Measurements from ENCODE around the gene SLC34A1. TPM values are rescaled to one million over a fixed set of nuclear protein-coding genes. Genes with fewer than 3 reads are reported as not detected.

Gene SLC34A1
- total and polyA plus RNA-seq, 2 of the 13 experiments (the other 11 are each of a cell fraction or from before 2014, with no cell fraction given): 0.03 to 0.20 TPM

DNA sequence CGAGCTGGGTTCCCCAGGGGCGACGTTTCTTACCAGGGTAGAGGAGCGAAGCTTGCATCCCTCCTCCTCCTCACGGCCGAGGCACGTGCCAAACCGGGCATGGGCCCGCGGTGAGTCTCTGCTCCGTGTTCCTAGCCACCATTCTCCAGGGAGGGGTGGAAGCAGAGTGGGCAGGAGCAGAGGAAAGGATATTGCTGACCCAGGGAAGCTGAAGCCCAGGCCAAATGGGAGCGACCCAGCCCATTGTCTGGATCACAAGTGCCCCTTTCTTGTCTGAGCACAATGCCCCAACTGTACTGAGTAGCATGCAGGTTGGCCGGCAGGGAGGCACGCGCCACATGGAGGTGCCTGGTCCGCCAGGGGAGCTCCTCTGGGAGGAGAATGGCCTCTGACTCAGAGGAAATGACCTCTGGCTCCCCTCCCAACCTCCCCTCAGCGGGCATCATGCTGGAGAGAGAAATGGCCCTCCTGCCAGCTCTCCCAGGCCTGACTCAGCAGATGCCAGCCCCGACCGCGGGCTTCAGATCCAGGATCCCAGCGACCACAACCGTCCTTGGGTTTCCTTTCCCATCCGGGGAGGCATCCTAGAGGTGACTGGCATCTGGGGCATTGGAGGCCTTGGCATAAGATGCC lies 63.5 kb downstream of the SLC34A1 start (continued):
- TF ChIP-seq, protein P1, sequence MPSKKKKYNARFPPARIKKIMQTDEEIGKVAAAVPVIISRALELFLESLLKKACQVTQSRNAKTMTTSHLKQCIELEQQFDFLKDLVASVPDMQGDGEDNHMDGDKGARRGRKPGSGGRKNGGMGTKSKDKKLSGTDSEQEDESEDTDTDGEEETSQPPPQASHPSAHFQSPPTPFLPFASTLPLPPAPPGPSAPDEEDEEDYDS (CRISPR knock-in tag; IDR thresholded peaks at IDR 0.05): peak; percentile 73
- TF ChIP-seq ZFP36L1 (CRISPR knock-in tag; IDR thresholded peaks at IDR 0.05) (no peak), IRF2 (CRISPR knock-in tag; IDR thresholded peaks at IDR 0.05) (peak; percentile 50; the same call in 1 of the 2 replicates), MIXL1 (CRISPR knock-in tag; IDR thresholded peaks at IDR 0.05) (no peak), ZNF10 (CRISPR knock-in tag; IDR thresholded peaks at IDR 0.05; ENCODE audit: borderline replicate concordance, low read depth) (no peak), NCOA2 (CRISPR knock-in tag; IDR thresholded peaks at IDR 0.05) (0 out of 2 replicates have a peak, but pooled peaks have one; percentile 24), ZNF780A (CRISPR knock-in tag; IDR thresholded peaks at IDR 0.05) (no peak), DNMT1 (CRISPR knock-in tag; IDR thresholded peaks at IDR 0.05) (no peak), ISX (CRISPR knock-in tag; conservative IDR thresholded peaks at IDR 0.05) (no peak), ZNF3 (CRISPR knock-in tag; IDR thresholded peaks at IDR 0.05) (no peak), ZNF235 (CRISPR knock-in tag; IDR thresholded peaks at IDR 0.05; ENCODE audit: borderline replicate concordance) (no peak), ZNF572 (CRISPR knock-in tag; IDR thresholded peaks at IDR 0.05) (no peak), ZFAT (CRISPR knock-in tag; conservative IDR thresholded peaks at IDR 0.05) (no peak), CREM (IDR thresholded peaks at IDR 0.05) (peak; percentile 43; the same call in 1 of the 2 replicates), CREM (CRISPR knock-in tag; IDR thresholded peaks at IDR 0.05) (no peak), ZNF468 (CRISPR knock-in tag; IDR thresholded peaks at IDR 0.05) (0 out of 2 replicates have a peak, but pooled peaks have one; percentile 67)
- TF ChIP-seq, protein P2, sequence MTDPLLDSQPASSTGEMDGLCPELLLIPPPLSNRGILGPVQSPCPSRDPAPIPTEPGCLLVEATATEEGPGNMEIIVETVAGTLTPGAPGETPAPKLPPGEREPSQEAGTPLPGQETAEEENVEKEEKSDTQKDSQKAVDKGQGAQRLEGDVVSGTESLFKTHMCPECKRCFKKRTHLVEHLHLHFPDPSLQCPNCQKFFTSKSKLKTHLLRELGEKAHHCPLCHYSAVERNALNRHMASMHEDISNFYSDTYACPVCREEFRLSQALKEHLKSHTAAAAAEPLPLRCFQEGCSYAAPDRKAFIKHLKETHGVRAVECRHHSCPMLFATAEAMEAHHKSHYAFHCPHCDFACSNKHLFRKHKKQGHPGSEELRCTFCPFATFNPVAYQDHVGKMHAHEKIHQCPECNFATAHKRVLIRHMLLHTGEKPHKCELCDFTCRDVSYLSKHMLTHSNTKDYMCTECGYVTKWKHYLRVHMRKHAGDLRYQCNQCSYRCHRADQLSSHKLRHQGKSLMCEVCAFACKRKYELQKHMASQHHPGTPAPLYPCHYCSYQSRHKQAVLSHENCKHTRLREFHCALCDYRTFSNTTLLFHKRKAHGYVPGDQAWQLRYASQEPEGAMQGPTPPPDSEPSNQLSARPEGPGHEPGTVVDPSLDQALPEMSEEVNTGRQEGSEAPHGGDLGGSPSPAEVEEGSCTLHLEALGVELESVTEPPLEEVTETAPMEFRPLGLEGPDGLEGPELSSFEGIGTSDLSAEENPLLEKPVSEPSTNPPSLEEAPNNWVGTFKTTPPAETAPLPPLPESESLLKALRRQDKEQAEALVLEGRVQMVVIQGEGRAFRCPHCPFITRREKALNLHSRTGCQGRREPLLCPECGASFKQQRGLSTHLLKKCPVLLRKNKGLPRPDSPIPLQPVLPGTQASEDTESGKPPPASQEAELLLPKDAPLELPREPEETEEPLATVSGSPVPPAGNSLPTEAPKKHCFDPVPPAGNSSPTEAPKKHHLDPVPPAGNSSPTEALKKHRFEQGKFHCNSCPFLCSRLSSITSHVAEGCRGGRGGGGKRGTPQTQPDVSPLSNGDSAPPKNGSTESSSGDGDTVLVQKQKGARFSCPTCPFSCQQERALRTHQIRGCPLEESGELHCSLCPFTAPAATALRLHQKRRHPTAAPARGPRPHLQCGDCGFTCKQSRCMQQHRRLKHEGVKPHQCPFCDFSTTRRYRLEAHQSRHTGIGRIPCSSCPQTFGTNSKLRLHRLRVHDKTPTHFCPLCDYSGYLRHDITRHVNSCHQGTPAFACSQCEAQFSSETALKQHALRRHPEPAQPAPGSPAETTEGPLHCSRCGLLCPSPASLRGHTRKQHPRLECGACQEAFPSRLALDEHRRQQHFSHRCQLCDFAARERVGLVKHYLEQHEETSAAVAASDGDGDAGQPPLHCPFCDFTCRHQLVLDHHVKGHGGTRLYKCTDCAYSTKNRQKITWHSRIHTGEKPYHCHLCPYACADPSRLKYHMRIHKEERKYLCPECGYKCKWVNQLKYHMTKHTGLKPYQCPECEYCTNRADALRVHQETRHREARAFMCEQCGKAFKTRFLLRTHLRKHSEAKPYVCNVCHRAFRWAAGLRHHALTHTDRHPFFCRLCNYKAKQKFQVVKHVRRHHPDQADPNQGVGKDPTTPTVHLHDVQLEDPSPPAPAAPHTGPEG (CRISPR knock-in tag; IDR thresholded peaks at IDR 0.05): no peak
- TF ChIP-seq, protein P3, sequence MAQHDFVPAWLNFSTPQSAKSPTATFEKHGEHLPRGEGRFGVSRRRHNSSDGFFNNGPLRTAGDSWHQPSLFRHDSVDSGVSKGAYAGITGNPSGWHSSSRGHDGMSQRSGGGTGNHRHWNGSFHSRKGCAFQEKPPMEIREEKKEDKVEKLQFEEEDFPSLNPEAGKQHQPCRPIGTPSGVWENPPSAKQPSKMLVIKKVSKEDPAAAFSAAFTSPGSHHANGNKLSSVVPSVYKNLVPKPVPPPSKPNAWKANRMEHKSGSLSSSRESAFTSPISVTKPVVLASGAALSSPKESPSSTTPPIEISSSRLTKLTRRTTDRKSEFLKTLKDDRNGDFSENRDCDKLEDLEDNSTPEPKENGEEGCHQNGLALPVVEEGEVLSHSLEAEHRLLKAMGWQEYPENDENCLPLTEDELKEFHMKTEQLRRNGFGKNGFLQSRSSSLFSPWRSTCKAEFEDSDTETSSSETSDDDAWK (CRISPR knock-in tag; IDR thresholded peaks at IDR 0.05): no peak
- TF ChIP-seq, protein P4, sequence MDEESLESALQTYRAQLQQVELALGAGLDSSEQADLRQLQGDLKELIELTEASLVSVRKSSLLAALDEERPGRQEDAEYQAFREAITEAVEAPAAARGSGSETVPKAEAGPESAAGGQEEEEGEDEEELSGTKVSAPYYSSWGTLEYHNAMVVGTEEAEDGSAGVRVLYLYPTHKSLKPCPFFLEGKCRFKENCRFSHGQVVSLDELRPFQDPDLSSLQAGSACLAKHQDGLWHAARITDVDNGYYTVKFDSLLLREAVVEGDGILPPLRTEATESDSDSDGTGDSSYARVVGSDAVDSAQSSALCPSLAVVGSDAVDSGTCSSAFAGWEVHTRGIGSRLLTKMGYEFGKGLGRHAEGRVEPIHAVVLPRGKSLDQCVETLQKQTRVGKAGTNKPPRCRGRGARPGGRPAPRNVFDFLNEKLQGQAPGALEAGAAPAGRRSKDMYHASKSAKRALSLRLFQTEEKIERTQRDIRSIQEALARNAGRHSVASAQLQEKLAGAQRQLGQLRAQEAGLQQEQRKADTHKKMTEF (CRISPR knock-in tag; IDR thresholded peaks at IDR 0.05): peak; percentile 74
- TF ChIP-seq, protein P5, sequence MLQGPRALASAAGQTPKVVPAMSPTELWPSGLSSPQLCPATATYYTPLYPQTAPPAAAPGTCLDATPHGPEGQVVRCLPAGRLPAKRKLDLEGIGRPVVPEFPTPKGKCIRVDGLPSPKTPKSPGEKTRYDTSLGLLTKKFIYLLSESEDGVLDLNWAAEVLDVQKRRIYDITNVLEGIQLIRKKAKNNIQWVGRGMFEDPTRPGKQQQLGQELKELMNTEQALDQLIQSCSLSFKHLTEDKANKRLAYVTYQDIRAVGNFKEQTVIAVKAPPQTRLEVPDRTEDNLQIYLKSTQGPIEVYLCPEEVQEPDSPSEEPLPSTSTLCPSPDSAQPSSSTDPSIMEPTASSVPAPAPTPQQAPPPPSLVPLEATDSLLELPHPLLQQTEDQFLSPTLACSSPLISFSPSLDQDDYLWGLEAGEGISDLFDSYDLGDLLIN (CRISPR knock-in tag; IDR thresholded peaks at IDR 0.05; ENCODE audit: borderline replicate concordance): no peak
- TF ChIP-seq, protein P6, sequence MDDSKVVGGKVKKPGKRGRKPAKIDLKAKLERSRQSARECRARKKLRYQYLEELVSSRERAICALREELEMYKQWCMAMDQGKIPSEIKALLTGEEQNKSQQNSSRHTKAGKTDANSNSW (CRISPR knock-in tag; IDR thresholded peaks at IDR 0.05; ENCODE audit: borderline replicate concordance): no peak; the same call in 1 of the 2 replicates
